ENCODE data around the gene ZNF30.

The ZNF30 gene

DNA sequence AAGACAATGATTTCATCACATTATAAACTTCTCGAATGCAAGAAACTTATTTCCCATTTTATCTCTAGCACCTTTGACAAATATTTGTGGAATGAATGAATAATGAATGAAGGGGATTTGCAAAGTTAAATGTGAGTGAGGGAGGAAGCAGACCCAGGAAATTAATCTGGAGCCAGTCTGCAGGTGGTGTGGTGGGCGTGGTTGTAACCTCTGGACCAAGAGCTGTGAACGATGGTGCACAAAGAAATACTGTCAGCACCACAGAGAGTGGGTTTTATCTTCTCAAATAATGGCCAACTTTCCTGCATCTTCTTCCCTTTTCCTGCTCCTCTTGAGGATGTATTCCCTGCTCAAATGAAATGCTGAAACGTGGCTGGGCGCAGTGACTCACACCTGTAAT lies 48.4 kb downstream of the ZNF30 start:
- Histone ChIP-seq H3K36me3 (ENCODE audit: insufficient read depth, insufficient read length, low read length) (no peaks in the 10 kb centered on the region), H3K4me1 (ENCODE audit: insufficient read depth, insufficient read length) (no peaks in the 10 kb centered on the region), H3K4me3 (ENCODE audit: insufficient read length, low read depth) (no peak overlapping the region), H3K9me3 (ENCODE audit: insufficient read depth, low read length) (peaks cover 24% of the 10 kb centered on the region; the same call in 1 of the 2 replicates), H3K9ac (ENCODE audit: insufficient read length, low read depth) (no peak overlapping the region), H3K27me3 (ENCODE audit: insufficient read depth, insufficient read length) (no peaks in the 10 kb centered on the region)
- DNase-seq (ENCODE audit: low read depth, low spot score), result no peak
- TF ChIP-seq YY1 (IDR thresholded peaks at IDR 0.05; ENCODE audit: insufficient read depth, insufficient read length) (no peak), ZNF274 (IDR thresholded peaks at IDR 0.05; ENCODE audit: low read depth, low read length) (no peak), SUZ12 (IDR thresholded peaks at IDR 0.05; ENCODE audit: extremely low read depth, insufficient read depth, insufficient read length) (no peak)

DNA sequence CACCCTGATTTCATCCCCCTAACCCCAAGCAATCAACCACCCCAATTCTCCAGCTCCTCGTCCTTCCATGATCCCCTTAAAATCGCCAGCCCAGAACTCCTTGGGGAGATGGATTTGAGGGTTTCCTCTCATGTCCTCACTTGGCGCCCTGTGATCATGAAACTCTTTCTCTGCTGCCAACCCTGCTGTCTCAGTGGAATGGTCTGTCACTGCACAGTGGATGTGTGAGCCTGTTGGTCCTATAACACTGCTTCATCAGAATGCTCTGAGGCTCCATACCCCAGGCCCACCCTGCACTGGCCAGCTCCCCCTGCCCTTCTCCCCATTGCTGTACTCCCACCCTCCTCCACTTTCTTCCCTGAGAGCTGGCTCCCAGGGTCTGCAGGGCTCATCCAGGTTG lies 49.9 kb downstream of the ZNF30 start:
- no peak overlapping the region for H3K9ac ChIP-seq (ENCODE audit: insufficient read length, low read depth)
- H3K4me1 ChIP-seq (ENCODE audit: insufficient read depth, insufficient read length), result no peaks in the 10 kb centered on the region
- no peaks in the 10 kb centered on the region for H3K36me3 ChIP-seq (ENCODE audit: insufficient read depth, insufficient read length, low read length)
- no peak for TF ChIP-seq SUZ12 (IDR thresholded peaks at IDR 0.05; ENCODE audit: extremely low read depth, insufficient read depth, insufficient read length)
- TF ChIP-seq YY1 (IDR thresholded peaks at IDR 0.05; ENCODE audit: insufficient read depth, insufficient read length), result no peak
- TF ChIP-seq ZNF274 (IDR thresholded peaks at IDR 0.05; ENCODE audit: low read depth, low read length), result no peak
- H3K4me3 ChIP-seq (ENCODE audit: insufficient read length, low read depth), result no peak overlapping the region
- H3K9me3 ChIP-seq (ENCODE audit: insufficient read depth, low read length), result peaks cover 14% of the 10 kb centered on the region; the same call in 1 of the 2 replicates
- no peak for DNase-seq (ENCODE audit: low read depth, low spot score)
- H3K27me3 ChIP-seq (ENCODE audit: insufficient read depth, insufficient read length), result no peaks in the 10 kb centered on the region

DNA sequence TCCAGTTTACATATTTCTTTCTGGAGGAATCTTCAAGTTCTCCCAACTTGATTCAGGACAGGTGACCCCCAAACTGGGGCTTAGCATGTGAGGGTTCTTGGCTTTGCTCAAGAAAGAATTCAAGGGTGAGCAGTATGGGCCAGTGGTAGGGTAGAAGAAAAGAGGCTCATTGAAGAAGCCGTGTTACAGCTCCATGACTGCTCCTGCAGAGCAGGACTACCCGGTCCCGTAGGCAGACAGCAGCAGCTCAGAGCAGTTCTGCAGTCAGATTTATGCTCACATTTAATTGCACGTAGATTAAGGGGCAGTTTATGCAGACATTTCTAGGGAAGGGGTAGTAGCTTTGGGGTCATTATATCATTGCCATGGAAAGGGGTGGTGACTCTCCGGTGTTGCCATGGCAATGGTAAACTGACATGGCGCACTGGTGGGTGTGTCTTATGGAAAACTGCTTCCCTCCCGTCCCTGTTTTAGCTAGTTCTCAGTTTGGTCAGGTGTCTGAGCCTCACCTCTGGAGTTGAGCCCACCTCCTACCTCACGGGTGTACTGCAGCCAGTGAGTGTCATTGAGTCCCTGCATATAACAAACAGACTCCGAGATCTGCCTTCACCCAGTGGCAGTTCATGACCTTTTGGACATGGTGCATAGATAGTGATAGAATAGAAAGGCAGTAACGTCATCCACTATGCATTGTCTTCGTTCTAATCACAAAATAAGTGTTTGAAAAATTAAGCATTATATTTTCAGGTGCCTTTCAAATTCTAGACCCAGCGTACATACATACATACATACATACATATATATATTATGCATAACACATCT lies 53.3 kb downstream of the ZNF30 start:
- no peaks in the 10 kb centered on the region for H3K27me3 ChIP-seq (ENCODE audit: insufficient read depth, insufficient read length)
- peaks cover 14% of the 10 kb centered on the region; the same call in 1 of the 2 replicates for H3K9me3 ChIP-seq (ENCODE audit: insufficient read depth, low read length)
- TF ChIP-seq SUZ12 (IDR thresholded peaks at IDR 0.05; ENCODE audit: extremely low read depth, insufficient read depth, insufficient read length) (no peak), ZNF274 (IDR thresholded peaks at IDR 0.05; ENCODE audit: low read depth, low read length) (no peak), YY1 (IDR thresholded peaks at IDR 0.05; ENCODE audit: insufficient read depth, insufficient read length) (no peak)
- no peak overlapping the region for H3K9ac ChIP-seq (ENCODE audit: insufficient read length, low read depth)
- no peak overlapping the region for H3K4me3 ChIP-seq (ENCODE audit: insufficient read length, low read depth)
- no peaks in the 10 kb centered on the region for H3K4me1 ChIP-seq (ENCODE audit: insufficient read depth, insufficient read length)
- DNase-seq (ENCODE audit: low read depth, low spot score), result no peak
- no peaks in the 10 kb centered on the region for H3K36me3 ChIP-seq (ENCODE audit: insufficient read depth, insufficient read length, low read length)

DNA sequence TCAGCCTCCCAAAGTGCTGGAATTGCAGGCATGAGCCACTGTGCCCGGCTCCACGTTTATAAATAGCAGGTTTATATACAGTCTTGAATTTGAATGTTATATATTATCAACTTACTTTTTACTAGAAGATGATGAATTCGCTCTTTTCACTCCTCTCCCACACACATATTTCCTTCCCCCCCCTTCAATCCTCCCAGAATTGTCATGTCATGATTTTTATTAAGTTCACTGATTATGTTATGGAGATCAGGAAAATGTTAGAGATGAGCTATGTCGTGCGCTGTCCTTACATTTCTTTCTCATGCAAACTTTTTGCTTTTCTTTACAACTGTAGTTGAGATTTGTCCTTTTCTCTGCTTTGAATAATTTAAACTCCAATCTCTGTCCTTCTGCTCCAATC lies 55.6 kb downstream of the ZNF30 start:
- no peak for DNase-seq (ENCODE audit: low read depth, low spot score)
- TF ChIP-seq YY1 (IDR thresholded peaks at IDR 0.05; ENCODE audit: insufficient read depth, insufficient read length) (no peak), SUZ12 (IDR thresholded peaks at IDR 0.05; ENCODE audit: extremely low read depth, insufficient read depth, insufficient read length) (no peak), ZNF274 (IDR thresholded peaks at IDR 0.05; ENCODE audit: low read depth, low read length) (no peak)
- H3K27me3 ChIP-seq (ENCODE audit: insufficient read depth, insufficient read length), result no peaks in the 10 kb centered on the region
- no peak overlapping the region for H3K9ac ChIP-seq (ENCODE audit: insufficient read length, low read depth)
- peaks cover 2% of the 10 kb centered on the region for H3K4me1 ChIP-seq (ENCODE audit: insufficient read depth, insufficient read length)
- H3K36me3 ChIP-seq (ENCODE audit: insufficient read depth, insufficient read length, low read length), result no peaks in the 10 kb centered on the region
- 0 out of 2 replicates have a peak, but pooled peaks cover 2% of the 10 kb centered on the region for H3K9me3 ChIP-seq (ENCODE audit: insufficient read depth, low read length)
- no peak overlapping the region for H3K4me3 ChIP-seq (ENCODE audit: insufficient read length, low read depth)

DNA sequence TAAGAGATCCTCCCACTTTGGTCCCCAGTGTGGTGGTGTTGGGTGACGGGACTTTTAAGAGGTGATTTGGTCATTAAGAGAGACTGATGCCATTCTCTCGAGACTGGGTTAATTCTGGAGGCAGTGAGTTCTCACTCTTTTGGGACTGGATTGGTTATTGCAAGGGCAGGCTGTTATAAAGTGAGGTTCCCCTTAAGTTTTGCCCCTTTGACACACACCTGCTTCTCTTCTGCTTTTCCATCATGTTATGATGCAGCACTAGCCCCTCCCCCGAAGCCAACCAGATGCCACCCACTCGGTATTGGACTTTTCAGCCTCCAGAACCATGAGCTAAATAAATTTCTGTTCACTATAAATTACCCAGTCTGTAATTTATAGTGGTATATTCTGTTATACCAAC lies 57.1 kb downstream of the ZNF30 start:
- no peak overlapping the region for H3K4me3 ChIP-seq (ENCODE audit: insufficient read length, low read depth)
- TF ChIP-seq YY1 (IDR thresholded peaks at IDR 0.05; ENCODE audit: insufficient read depth, insufficient read length), result no peak
- TF ChIP-seq SUZ12 (IDR thresholded peaks at IDR 0.05; ENCODE audit: extremely low read depth, insufficient read depth, insufficient read length), result no peak
- H3K36me3 ChIP-seq (ENCODE audit: insufficient read depth, insufficient read length, low read length), result no peaks in the 10 kb centered on the region
- DNase-seq (ENCODE audit: low read depth, low spot score), result no peak
- H3K9me3 ChIP-seq (ENCODE audit: insufficient read depth, low read length), result no peaks in the 10 kb centered on the region
- H3K27me3 ChIP-seq (ENCODE audit: insufficient read depth, insufficient read length), result no peaks in the 10 kb centered on the region
- H3K9ac ChIP-seq (ENCODE audit: insufficient read length, low read depth), result no peak overlapping the region
- H3K4me1 ChIP-seq (ENCODE audit: insufficient read depth, insufficient read length), result peaks cover 2% of the 10 kb centered on the region

DNA sequence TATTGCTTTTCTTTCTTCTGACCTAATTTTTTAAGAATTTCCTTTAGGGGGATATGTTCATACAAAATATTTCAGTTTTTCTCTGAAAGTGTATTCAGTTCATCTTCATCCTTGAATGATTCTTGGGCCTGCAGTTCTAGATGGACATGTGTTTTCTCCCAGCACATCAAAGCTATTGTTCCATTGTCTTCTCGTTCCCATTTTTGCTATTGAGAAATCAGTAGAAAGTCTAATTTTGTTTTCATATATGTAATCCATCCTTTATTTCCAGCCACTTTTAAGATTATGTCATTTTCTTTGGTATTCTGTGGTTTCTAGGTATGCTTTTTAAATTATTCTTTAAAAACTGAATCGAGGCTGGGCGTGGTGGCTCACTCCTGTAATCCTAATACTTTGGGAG lies 57.6 kb downstream of the ZNF30 start:
- no peaks in the 10 kb centered on the region for H3K9me3 ChIP-seq (ENCODE audit: insufficient read depth, low read length)
- H3K4me3 ChIP-seq (ENCODE audit: insufficient read length, low read depth), result no peak overlapping the region
- H3K36me3 ChIP-seq (ENCODE audit: insufficient read depth, insufficient read length, low read length), result no peaks in the 10 kb centered on the region
- TF ChIP-seq SUZ12 (IDR thresholded peaks at IDR 0.05; ENCODE audit: extremely low read depth, insufficient read depth, insufficient read length), result no peak
- TF ChIP-seq YY1 (IDR thresholded peaks at IDR 0.05; ENCODE audit: insufficient read depth, insufficient read length), result no peak
- TF ChIP-seq ZNF274 (IDR thresholded peaks at IDR 0.05; ENCODE audit: low read depth, low read length), result no peak
- H3K27me3 ChIP-seq (ENCODE audit: insufficient read depth, insufficient read length), result no peaks in the 10 kb centered on the region
- H3K9ac ChIP-seq (ENCODE audit: insufficient read length, low read depth), result no peak overlapping the region
- peaks cover 2% of the 10 kb centered on the region for H3K4me1 ChIP-seq (ENCODE audit: insufficient read depth, insufficient read length)
- DNase-seq (ENCODE audit: low read depth, low spot score), result no peak

DNA sequence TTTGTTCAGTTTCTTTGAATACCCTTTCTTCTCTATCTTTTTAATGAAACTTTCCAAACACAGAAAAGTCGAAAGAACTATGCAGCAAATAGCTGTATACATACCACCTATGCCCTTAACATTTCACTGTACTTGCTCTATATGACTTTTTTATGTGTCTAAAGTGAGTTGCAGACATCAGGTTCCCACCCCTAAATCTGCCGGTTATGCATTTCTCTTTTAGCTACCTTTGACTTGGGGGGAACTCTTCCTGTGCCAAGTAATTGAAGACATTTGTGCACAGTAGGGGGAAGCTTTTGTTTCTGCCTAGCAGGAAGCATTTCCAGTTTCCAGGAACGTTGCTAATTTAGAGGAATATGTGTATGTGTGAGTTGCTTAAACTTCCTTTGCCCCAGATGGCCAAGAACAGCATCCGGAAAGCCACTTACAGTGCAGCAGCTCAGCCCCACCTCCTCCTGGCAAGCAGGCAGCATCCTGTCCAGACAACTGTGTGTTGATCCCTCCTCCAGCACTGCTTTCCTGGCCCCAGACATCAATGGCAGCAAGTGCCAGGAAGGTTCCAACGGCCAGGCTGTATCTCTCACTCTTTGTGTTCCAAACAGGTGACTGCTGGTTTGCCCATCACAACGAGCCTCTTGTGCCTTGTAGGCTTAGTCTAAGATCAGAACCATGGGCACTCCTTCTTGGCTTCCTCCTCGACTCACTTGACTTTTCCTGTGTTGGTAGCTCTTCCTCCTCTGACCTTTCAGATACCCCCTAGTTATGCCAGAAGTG lies 58.7 kb downstream of the ZNF30 start:
- TF ChIP-seq ZNF274 (IDR thresholded peaks at IDR 0.05; ENCODE audit: low read depth, low read length) (no peak), YY1 (IDR thresholded peaks at IDR 0.05; ENCODE audit: insufficient read depth, insufficient read length) (no peak), SUZ12 (IDR thresholded peaks at IDR 0.05; ENCODE audit: extremely low read depth, insufficient read depth, insufficient read length) (no peak)
- DNase-seq (ENCODE audit: low read depth, low spot score), result no peak

More for the DNA sequence above, 58.7 kb downstream of the ZNF30 start:
- H3K4me3 ChIP-seq (ENCODE audit: insufficient read length, low read depth), result no peak overlapping the region
- H3K36me3 ChIP-seq (ENCODE audit: insufficient read depth, insufficient read length, low read length), result no peaks in the 10 kb centered on the region
- H3K9me3 ChIP-seq (ENCODE audit: insufficient read depth, low read length), result no peaks in the 10 kb centered on the region
- no peak overlapping the region for H3K9ac ChIP-seq (ENCODE audit: insufficient read length, low read depth)
- peaks cover 2% of the 10 kb centered on the region for H3K4me1 ChIP-seq (ENCODE audit: insufficient read depth, insufficient read length)
- no peaks in the 10 kb centered on the region for H3K27me3 ChIP-seq (ENCODE audit: insufficient read depth, insufficient read length)
